Measurements from ENCODE around the gene EIF4E1B.

EIF4E1B gene

DNA sequence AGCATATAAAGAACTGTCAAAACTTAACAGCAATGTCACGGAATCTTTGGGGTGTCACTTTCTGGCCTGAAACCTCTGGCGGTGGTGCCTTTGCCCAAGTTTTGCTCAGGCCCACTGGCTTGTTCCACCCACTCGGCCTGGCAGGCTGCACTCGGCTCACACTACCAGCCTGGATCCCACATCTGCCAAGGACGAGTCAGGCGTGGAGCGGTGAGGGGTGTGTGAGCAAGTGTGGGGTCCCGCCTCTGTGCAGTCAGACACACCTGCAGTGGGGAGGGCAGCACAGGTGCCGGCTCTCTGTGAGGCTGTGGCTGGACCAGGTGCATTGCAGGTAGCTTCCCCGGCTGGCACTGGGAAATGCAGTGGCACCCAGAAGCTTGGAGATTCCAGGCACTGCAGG lies 56.8 kb downstream of the EIF4E1B start:
- no peak for DNase-seq (ENCODE audit: low read depth in 3 of 3, low spot score in 1 of 3)

DNA sequence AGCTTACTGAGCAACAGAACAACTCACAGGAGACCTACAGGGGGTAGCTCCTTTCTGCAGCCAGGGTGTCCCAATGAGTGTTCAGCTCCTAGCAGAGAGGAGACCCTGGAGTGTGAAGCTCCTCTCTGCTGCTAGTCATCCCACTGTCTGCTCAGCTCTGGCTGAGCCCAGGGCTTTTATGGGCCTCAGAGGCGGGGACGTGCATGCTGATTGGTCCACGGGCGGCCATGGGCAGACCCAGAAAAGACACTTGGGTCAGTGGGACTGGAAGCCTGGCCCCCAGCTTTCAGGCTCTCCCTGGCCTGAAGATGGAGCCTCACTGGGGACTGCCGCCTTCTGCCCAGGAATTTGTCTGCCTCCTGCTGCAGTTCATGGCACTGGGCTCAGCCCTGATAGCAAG lies 57.4 kb downstream of the EIF4E1B start:
- DNase-seq (ENCODE audit: low read depth in 3 of 3, low spot score in 1 of 3): no peak

DNA sequence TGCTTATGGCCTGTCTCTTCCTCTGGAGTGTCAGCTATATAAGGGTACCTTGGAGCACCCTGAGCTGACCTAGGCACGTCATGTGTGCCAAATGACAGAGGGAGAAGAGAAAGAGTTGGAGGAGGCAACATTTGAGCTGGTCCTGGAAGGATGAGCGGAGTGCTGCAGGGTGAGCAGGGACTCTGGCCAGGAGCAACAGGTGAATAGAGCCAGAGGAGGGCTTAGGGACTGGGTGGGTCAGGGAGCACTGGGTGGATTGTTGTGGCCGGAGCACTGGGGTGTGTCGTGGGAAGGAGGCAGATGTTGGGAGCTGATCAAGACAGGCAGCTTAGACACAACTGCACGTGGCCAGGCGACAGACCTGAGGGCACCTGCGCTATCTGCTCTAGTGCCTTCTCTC lies 60.4 kb downstream of the EIF4E1B start:
- DNase-seq (ENCODE audit: low read depth in 3 of 3, low spot score in 1 of 3): no peak

DNA sequence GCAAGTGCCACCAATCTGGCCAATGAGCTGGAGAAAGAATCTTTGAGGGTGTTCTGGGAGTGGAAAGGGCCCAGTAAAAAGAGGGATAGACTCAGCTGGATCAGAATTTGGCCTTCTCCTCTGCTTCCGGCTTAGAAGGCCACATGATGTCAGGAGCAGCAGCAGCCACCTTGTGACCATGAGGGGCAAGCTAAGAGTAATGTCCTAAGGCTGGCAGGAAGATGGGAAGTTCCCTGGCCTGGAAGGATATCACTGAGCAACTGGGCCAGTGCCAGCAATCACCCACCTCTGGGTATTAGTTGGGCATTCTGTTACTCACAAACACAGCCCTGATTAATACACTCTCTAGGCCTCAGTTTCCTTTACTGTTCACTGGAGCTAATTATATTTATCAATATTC lies 61.0 kb downstream of the EIF4E1B start:
- no peak for DNase-seq (ENCODE audit: low read depth in 3 of 3, low spot score in 1 of 3)

DNA sequence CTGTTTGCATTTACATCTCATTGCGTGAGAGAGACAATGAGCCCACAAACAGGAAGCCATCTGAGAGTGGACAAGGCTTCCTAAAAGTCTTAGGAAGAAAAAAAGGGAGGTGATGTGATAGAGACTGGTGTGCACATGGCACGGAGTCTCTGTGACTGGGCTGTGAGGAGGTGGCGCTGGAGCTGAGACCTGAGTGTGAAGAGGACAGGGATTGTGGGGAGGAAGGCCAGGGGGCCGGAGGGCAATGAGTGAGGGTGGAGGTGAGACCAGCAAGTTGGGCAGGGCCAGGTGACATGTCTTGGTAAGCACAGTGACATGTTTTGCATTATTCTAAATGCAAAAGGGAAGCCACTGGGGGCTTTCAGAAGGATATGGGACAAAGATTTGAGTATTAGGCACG lies 61.9 kb downstream of the EIF4E1B start:
- DNase-seq (ENCODE audit: low read depth in 3 of 3, low spot score in 1 of 3): no peak

DNA sequence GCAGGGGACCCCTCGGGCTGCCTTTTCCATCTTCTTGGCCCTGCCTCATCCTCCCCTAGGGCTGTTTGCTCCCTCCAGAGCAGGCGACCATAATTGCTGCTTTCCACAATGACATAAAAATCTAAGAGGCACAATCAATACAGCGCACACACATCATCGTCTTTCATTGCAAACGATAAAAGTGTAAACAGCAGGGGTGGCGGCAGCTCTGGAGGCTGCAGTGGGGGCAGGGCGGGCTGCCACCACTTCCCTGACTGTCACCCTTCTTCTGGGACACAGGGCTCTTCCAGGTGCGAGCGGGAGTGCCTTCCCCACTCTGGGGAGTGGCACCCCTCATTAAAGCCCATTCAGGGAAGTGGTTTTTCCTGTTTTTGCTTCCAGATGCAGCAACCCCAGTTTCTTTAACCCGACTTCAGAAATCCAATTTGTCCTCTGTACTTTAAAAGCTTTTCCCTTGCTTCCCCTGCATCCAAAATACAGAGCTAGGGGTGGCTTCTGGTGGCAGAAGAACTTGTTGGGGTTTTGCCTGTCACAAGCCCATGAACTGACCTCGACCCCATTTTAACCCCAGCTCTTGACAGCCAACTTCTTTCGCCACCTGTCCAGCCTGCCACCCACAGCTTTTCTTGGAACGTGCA lies 62.5 kb downstream of the EIF4E1B start:
- DNase-seq (ENCODE audit: low read depth in 3 of 3, low spot score in 1 of 3): no peak

DNA sequence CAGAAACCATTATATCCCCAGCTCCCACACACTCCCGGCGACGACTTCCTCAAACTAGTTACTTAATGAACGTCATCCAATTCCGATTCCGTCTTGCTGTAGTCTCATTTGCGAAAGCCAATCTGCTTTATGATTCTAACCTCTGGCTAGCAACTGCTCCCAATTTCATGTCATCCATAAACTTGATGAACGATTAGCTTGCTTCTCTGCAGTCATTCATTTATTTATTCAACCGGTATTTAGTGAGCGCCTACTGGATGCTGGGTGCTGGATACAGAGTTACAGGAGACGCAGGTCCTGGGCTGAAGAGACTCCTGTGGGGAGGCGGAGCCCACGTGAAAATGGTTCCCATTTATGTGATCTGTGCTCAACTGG lies 63.0 kb downstream of the EIF4E1B start:
- no peak for DNase-seq (ENCODE audit: low read depth in 3 of 3, low spot score in 1 of 3)

DNA sequence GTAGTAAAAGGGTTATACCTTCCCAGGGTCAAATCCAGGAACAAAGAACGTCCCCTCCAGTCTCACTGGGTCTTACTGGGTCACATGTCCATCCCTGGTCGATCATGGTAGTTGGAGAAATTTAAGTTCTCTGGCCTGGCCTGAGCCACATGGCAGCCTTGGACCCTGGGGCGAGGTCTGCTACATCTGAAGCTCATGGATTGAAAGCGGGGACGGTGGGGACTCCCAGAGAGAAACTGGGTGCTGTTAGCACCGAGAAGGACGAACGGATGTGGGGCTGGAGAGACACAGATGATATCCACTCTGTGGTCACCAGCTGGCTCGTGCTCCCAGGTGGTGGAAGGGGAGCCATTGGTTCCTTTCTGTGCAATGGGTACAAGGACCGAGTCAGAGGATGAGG lies 63.7 kb downstream of the EIF4E1B start:
- no peak for DNase-seq (ENCODE audit: low read depth in 3 of 3, low spot score in 1 of 3)

DNA sequence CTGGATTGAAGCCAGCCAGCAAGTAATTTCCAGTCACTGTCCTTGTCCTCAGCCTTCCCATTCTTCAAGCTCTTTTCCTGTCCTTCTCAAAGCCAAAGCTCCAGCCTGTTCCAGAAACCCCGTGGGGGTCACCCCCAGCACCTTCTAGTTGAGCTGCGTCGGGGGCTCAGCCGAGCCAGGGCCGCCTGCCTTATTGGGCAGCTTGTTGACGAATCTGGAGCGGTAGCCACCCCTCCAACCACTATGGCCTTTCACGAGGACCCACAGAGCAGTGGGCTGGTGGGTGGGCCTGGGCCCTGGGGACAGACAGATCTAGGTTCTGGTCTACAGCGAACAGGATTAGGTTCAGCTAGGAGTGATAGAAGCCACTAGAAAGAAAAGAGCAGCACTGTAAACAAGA lies 64.2 kb downstream of the EIF4E1B start:
- DNase-seq (ENCODE audit: low read depth in 3 of 3, low spot score in 1 of 3): no peak

DNA sequence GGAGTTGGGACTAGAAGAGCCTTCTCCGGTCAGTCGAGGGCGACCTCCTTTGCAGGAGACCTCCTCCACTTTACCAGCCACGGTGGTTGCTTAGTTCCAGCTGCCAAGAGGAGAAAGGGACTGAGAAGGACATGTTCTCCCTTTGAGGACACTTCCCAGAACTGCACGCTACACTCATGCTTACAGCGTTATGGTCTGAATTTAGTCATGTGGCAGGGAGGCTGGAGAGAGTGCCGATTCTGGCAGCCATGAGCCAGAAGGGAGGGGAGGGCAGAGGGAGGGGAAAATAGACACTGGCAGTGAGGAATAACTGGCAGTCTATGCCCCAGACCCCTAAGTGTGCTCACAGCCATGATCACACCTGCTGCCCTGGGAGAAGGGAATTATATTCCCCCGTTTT lies 64.6 kb downstream of the EIF4E1B start:
- DNase-seq (ENCODE audit: low read depth in 3 of 3, low spot score in 1 of 3): no peak
